ELF-1 (cell line): Measurements from ENCODE around the gene MRPL42.
"Not testable (repeated sequence)": the region's sequence is repeated elsewhere in the genome, so short reads cannot be mapped to it uniquely, and the experiment has no call there.

Experiments
- DNase-seq: peaks from one replicate; pipeline ENCODE4 v3.0.0-alpha.2; 2016; ENCODE audit warnings: low read depth, low spot score

Gene MRPL42

DNA sequence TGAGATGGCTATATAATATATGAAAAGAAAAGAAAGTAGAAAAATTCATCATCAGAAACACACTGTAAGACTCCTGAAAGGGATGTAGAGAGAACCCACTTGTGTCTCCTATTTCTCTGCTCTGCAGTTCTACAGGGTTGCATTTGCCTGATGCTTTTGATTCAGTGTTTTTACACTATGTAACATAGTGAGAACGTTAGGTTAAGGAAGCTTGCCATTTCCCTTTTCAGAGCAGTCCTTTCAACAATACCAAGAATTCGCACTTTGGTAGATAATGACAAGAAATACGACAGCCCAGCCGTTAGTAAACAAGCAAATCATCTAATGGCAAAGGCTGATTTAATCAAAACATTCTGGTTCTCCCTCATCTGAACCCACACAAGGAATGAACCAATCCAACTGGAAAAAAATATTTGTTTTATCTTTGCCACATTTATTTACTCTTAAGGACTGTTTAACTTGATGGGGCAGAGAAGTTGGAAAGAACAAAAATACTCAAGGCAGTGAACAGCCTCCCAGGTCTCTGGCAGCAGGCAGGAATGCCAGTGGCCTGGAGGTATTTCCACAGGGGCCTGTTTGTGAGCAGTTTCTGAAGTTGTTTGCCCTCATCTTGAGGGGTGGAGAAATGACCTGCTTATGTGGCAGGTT, 74.4 kb downstream of the MRPL42 start:
- peak; percentile 51 for DNase-seq

DNA sequence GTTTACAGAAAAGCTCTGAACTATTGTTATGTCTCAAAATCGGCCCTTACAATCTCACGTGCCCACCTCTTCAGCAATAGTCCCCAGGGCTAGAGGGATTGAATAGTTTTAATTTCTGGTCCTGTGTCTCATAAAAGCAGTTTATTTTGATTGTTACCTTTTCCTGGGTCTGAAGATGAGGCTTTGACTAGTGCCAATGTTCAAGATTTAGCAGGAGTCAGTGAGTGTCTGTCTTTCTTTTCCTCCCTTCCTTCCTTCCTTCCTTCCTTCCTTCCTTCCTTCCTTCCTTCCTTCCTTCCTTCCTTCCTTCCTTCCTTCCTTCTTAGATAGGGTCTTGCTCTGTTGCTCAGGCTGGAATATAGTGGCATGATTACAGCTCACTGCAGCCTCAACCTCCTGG, 80.5 kb downstream of the MRPL42 start:
- DNase-seq, result no peak

DNA sequence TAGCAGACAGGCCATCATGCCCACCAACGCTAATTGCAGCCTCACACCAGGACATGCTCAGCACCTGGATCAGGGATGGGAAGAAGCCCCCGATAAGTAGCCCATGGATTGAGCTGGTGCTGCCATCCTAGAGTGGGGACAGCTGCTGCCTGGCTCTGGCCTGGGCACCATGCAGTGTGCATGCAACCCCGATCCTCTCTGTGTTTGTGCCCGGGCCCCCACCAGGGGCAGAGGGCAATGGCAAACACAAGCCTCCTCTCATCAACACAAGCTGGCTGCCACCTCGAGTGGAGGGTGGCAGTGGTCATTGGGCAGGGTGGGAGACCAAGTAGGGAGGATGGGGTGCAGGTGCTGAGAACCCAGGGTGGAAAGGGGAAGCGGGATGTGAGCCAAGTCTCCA, 81.9 kb downstream of the MRPL42 start:
- DNase-seq, result no peak

DNA sequence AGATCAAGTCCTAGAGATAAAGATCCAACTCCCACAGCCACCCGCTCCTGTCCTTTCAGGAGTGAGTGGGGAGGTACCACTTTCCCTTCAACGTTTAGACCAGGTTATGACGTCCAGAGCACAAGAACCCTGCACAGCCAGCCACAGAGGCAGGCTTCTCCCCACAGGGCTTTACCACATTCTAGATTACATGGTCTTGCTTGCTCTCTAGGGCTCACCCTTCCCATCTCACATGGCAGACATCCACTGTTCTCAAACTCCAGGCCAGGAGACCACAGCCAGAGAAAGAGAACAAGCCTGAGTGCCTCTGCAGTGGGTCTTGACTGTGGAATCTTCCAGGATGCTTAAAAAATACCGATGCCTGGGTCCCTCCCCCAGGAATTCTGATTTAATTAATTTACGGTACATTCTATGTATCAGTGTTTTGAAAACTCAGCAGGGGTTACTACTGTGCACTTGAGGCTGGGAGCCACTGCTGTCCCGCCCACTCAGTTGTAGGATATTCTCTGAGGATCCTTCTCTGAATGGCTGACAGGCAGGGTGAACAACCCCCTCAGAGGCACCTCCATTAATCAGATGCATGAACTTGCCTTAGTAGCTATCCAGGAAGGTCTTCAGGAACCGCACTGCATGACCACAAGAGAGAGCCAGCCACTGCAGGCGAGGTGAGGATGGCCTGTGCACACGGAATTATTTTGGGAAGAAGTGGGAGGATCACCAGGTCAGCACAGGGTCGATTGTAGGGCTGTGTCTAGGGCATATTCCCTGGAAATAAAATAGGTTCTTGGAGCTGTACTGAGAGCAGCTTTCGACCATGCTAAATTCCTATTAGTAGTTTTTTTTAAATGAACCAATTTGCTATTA, 83.7 kb downstream of the MRPL42 start:
- peak; percentile 6 for DNase-seq

DNA sequence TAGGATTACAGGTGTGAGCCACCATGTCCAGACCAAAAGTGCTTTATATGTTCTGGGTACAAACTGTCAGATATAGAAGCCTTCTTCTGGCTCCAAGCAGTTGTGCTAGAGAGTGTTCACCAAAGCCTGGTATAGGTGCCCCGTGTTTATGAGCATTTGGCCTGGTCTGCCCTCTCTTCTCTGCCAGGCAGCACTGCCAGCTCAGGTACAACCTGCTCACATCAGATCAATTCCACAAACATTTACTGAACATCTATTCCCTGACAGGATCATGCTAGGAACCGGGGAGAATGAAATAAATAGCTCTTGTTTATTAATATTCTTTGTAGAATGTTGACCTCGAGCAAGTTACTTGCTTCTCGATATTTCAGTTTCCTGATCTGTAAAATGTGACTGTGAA, 85.1 kb downstream of the MRPL42 start:
- no peak for DNase-seq

DNA sequence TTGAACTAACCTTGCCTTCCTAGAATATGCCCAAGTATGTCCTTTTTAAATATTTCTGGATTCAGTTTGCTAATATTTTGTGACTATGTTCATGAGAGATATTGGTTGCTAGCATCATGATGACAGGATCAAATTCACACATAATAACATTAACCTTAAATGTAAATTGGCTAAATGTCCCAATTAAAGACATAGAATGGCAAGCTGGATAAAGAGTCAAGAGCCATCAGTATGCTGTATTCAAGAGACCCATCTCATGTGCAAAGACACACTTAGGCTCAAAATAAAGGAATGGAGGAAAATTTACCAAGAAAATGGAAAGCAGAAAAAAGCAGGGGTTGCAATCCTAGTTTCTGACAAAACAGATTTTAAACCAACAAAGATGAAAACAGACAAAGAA, 90.6 kb downstream of the MRPL42 start:
- DNase-seq, result not testable (repeated sequence)

DNA sequence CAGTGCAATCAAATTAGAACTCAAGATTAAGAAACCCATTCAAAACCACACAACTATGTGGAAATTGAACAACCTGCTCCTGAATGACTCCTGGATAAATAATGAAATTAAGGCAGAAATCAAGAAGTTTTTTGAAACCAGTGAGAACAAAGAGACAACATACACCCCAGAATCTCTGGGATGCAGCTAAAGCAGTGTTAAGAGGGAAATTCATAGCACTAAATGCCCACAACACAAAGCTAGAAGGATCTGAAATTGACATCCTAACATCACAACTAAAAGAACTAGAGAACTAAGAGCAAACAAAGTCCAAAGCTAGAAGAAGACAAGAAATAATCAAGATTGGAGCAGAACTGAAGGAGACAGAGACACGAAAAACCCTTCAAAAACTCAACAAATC, 91.4 kb downstream of the MRPL42 start:
- DNase-seq, result not testable (repeated sequence)

DNA sequence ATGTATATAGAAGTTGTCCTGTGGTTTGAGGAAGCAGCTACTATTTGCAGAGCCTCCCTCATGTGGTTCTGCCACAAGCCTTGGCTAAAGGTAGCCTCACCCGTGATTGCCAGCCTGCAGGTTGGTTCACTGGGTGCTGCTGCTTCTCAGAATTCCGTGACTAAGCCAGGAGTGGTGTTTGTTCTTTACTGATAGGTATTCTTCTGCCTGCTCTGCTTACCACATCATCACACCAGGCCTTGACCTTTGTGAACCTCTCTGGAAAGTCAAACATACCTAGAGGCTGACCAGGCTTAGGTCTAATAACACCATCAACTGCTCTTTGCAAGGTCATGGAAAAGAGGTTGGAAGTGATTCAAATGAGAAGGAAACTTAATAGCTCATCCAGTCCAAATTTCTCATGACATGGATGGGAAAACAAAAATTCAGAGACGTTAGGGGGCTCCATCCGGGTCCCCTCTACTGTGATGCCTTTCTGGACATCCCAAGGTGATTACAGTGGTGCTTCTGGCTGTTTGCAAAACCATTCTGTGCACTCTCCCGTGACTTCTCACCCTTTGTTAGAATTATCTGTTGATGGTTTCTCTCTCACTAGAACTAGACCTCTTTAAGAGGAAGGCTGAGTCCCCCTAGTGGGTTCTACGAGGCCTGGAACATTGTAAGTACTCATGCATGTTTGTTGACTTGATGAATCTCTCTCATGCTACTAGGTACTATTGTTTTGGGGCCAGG, 96.7 kb downstream of the MRPL42 start:
- DNase-seq, result no peak

DNA sequence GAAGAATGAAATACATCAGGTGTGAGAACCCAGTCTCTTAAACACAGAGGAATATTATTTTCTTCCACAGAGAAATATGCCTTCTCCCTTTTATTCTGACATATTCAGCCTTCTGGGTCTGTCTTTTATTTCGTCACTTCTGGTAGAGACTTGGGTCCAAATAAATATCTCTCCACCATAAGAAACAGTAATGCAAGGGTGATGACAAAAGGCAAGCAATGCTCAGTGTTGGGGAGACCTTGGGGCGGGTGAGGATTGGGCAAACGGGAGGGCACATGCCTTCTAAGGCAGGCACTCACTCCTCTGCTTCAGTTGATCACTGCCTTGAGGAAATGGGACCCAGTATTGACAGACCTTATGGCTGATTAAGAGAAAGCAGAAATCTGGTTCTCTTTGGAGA, 98.4 kb downstream of the MRPL42 start:
- DNase-seq, result no peak
